Aorta (tissue), 5 donors: ENCODE measurements around the gene SMAD3. TPM values are rescaled to one million over a fixed set of nuclear protein-coding genes. Genes with fewer than 3 reads are reported as not detected.
A peak's percentile ranks its signal among the peaks of the same experiment; 100 is the strongest.

Source experiments
- ATAC-seq: fragments of 200-7000 bp; cut with Tn5 transposase; one replicate; pipeline ENCODE4 v1.9.1; 2022; ENCODE audit warnings: moderate library complexity; ENCODE audit not compliant: low FRiP score
- DNase-seq, 2 donors: peaks; one replicate each; pipeline ENCODE4 v3.0.0-alpha.2; 2020
- H3K27ac ChIP-seq, 2 donors: one replicate each; pipeline ENCODE4 v1.5.1; 2013; ENCODE audit warnings: low read length in 2 of 2, mild to moderate bottlenecking in 2 of 2, moderate library complexity in 2 of 2, control low read depth in 1 of 2, inconsistent platforms in 1 of 2, low read depth in 1 of 2
- H3K27me3 ChIP-seq, 2 donors: one replicate each; pipeline ENCODE4 v1.6.1; 2013; ENCODE audit warnings: control low read depth in 1 of 2, low read length in 1 of 2, mild to moderate bottlenecking in 1 of 2, moderate library complexity in 1 of 2; ENCODE audit not compliant: insufficient read depth in 2 of 2, control insufficient read depth in 1 of 2
- H3K36me3 ChIP-seq, 2 donors: one replicate each; pipeline ENCODE4 v1.6.1; 2013; ENCODE audit warnings: control low read depth in 1 of 2, low read length in 1 of 2, mild to moderate bottlenecking in 1 of 2; ENCODE audit not compliant: insufficient read depth in 2 of 2, control insufficient read depth in 1 of 2
- H3K4me1 ChIP-seq, 2 donors: one replicate each; pipeline ENCODE4 v1.6.1; 2013; ENCODE audit warnings: low read length in 2 of 2, control low read depth in 1 of 2, mild to moderate bottlenecking in 1 of 2, moderate library complexity in 1 of 2; ENCODE audit not compliant: insufficient read depth in 2 of 2, control insufficient read depth in 1 of 2
- H3K4me3 ChIP-seq, 2 donors: one replicate each; pipeline ENCODE4 v1.5.1; 2013; ENCODE audit warnings: low read length in 2 of 2, control low read depth in 1 of 2, mild to moderate bottlenecking in 1 of 2
- H3K9me3 ChIP-seq: one replicate; pipeline ENCODE4 v1.6.1; 2013; ENCODE audit warnings: mild to moderate bottlenecking, low read length; ENCODE audit not compliant: control insufficient read depth
- WGBS, 2 donors: extraction: QIAGEN DNeasy Blood & Tissue Kit; methylation state at CpG; one replicate each; pipeline ENCODE4 v1.1.7; 2013; 5-methylcytosine and 5-hydroxymethylcytosine counted together
- intact Hi-C, 2 donors: fragments of 100-400 bp; cut with DNase I; formaldehyde crosslinking; loops; one replicate each; pipeline versions ENCODE4 v1.14.2 to v1.15.0; 2022
- polyA plus RNA-seq, 2 donors: library from polyadenylated mRNA; stranded (reverse); fragments of 200-250 nt; gene quantifications; one replicate each; pipeline ENCODE4 v1.2.3, GENCODE V29; 2013
- total RNA-seq, 2 donors: library from RNA; stranded (reverse); fragmentation: NEBNext Ultra II Directional; extraction: Animal tissue kit (Norgen Biotek cat#: 25700); gene quantifications; one replicate each; pipeline ENCODE4 v1.2.1, GENCODE V29; 2021
- donor health status: healthy with polysubstance abuse.
- donor health status: Bipolar disorder and iron deficiency.
- donor health status: DM: no; HTN: no; CAD: no.
- donor health status: DM: no; HTN: no; CAD: no.
- donor health status: DM: yes; HTN: yes; CAD: no.

SMAD3 gene
- total and polyA plus RNA-seq, 4 donors, result 7.1 to 90.8 (median 55.0) TPM

GRCh38 chr15:67186226-67186649, 120.8 kb downstream of the SMAD3 start:
- peak overlapping the region in 1 of 2 donors; percentile 81 for H3K27ac ChIP-seq
- DNase-seq (peak in 1 of 2 donors; percentile 76), ATAC-seq (peak; percentile 2)
- no peaks in the 10 kb centered on the region for H3K9me3 ChIP-seq
- intact Hi-C loops, result loop anchor here in 1 of 2 donors (5.0 kb wide), 1 partner anchor 66 kb away; the partner anchor contains the start of genes AAGAB and IQCH
- no peaks in the 10 kb centered on the region for H3K4me1 ChIP-seq
- no peaks in the 10 kb centered on the region for H3K27me3 ChIP-seq
- no peak overlapping the region for H3K4me3 ChIP-seq
- 4 to 8% methylated on average over 6 of the region's 6 CpGs for WGBS, 2 donors
- H3K36me3 ChIP-seq, result peaks cover 0 to 1% of the 10 kb centered on the region in 2 donors

DNA sequence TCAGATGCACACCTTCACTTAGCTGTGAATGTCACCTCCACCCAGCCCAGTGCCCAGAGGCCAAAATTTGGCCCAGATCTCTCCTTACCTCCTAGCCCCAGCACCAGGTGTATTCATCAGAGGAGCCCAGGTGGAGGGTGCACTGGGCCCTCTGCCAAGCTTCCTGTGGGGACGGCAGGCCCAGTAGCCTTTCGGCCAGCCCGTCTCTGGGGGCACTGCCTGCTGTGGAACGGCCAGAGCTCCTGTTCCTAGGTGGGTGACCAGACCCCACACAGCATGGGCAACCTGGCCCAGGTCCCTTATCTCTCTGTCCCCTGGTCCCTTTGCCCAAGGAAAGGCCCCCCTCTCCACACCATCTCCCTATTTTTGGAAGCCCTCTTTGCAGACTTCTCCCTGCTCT, 121.3 kb downstream of the SMAD3 start:
- Histone ChIP-seq H3K4me1 (no peaks in the 10 kb centered on the region), H3K36me3 (peaks cover 0 to 1% of the 10 kb centered on the region in 2 donors), H3K9me3 (no peaks in the 10 kb centered on the region), H3K27ac (peak overlapping the region in 1 of 2 donors; percentile 15), H3K4me3 (no peak overlapping the region), H3K27me3 (no peaks in the 10 kb centered on the region)
- 8 to 26% methylated on average over 4 of the region's 4 CpGs for WGBS, 2 donors
- intact Hi-C loops, result loop anchor here in 1 of 2 donors (5.0 kb wide), 1 partner anchor 66 kb away; the partner anchor contains the start of genes AAGAB and IQCH
- DNase-seq, result no peak
- ATAC-seq, result no peak

GRCh38 chr15:67187351-67187854, 122.0 kb downstream of the SMAD3 start:
- peaks cover 0 to 1% of the 10 kb centered on the region in 2 donors for H3K36me3 ChIP-seq
- intact Hi-C loops, result loop anchor here in 1 of 2 donors (5.0 kb wide), 1 partner anchor 65 kb away; the partner anchor contains the start of genes AAGAB and IQCH
- peak overlapping the region in 1 of 2 donors; percentile 23 for H3K27ac ChIP-seq
- H3K4me3 ChIP-seq, result no peak overlapping the region
- no peak for DNase-seq
- no peaks in the 10 kb centered on the region for H3K9me3 ChIP-seq
- H3K4me1 ChIP-seq, result no peaks in the 10 kb centered on the region
- no peaks in the 10 kb centered on the region for H3K27me3 ChIP-seq
- 88 to 91% methylated on average over 12 of the region's 12 CpGs for WGBS, 2 donors
- ATAC-seq, result no peak

DNA sequence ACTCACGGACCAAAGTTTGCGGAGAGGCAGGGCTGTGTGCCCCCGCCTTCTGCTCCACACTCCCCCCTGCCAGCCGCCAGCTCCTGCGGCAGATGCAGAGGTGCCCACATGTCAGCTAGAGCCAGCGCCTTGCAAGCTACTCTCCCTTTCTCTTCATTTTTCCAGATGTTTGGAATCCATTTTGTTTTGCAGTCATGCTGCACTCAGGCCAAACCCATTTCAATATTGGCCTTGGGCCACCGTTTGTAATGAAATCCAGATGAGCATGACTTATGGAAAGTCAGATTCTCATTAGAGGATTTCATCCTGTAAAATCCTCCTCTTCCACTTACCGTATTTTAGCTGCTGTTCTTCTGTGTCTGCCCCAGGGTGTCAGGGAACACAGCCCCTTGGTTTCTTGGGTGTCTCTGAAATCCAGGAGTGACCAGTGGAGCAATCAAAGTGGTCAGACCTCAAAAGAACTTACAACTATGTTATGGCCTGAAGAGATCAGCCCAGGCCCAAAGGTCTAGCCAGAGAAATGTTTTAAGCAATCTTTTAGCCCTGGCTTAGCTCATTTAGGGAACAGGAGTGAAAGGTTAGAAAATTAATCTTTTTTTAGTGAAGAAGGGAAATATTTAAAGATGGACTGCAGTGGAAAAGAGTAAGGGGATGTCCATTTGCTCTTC, 123.3 kb downstream of the SMAD3 start:
- intact Hi-C loops, result loop anchor here in 1 of 2 donors (5.0 kb wide), 1 partner anchor 64 kb away; the partner anchor contains the start of genes AAGAB and IQCH
- DNase-seq (no peak), ATAC-seq (peak; percentile 20)
- Histone ChIP-seq H3K4me1 (no peaks in the 10 kb centered on the region), H3K27me3 (no peaks in the 10 kb centered on the region), H3K4me3 (no peak overlapping the region), H3K36me3 (peaks cover 0 to 1% of the 10 kb centered on the region in 2 donors), H3K27ac (peak overlapping the region; percentile 31 to 93), H3K9me3 (no peaks in the 10 kb centered on the region)
- 51 to 52% methylated on average over 8 of the region's 8 CpGs for WGBS, 2 donors

- intact Hi-C loops, result loop anchor here in 1 of 2 donors (5.0 kb wide), 1 partner anchor 63 kb away; the partner anchor contains the start of genes AAGAB and IQCH
- H3K4me1 ChIP-seq, result peaks cover under 1% of the 10 kb centered on the region in 2 donors
- peaks cover 0 to 1% of the 10 kb centered on the region in 2 donors for H3K36me3 ChIP-seq
- no peaks in the 10 kb centered on the region for H3K9me3 ChIP-seq
- H3K27me3 ChIP-seq, result no peaks in the 10 kb centered on the region
- H3K27ac ChIP-seq, result peak overlapping the region; percentile 31 to 93
- peak; percentile 93 to 95 for DNase-seq
- peak; percentile 80 for ATAC-seq
- H3K4me3 ChIP-seq, result no peak overlapping the region
- 25% methylated on average over 26 of the region's 26 CpGs for WGBS, 2 donors
These were observed 124.1 kb downstream of the SMAD3 start for GRCh38 chr15:67189326-67190051.

- H3K27ac ChIP-seq, result peak overlapping the region; percentile 88 to 93
- H3K4me3 ChIP-seq, result no peak overlapping the region
- H3K27me3 ChIP-seq, result no peaks in the 10 kb centered on the region
- 97% methylated on average over 2 of the region's 2 CpGs for WGBS, 2 donors
- H3K4me1 ChIP-seq, result peaks cover 3% of the 10 kb centered on the region in 2 donors
- H3K36me3 ChIP-seq, result peaks cover 0 to 1% of the 10 kb centered on the region in 2 donors
- DNase-seq (no peak), ATAC-seq (no peak)
- intact Hi-C loops, result no loop called here
- no peaks in the 10 kb centered on the region for H3K9me3 ChIP-seq
These were observed 124.9 kb downstream of the SMAD3 start for GRCh38 chr15:67190326-67190725.

DNA sequence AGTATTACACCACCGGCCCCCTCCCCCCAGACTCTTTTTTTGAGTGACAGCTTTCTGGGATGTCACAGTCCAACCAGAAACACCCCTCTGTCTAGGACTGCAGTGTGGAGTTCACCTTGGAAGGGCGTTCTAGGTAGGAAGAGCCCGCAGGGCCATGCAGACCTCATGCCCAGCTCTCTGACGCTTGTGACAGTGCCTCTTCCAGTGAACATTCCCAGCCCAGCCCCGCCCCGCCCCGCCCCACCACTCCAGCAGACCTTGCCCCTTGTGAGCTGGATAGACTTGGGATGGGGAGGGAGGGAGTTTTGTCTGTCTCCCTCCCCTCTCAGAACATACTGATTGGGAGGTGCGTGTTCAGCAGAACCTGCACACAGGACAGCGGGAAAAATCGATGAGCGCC, 125.4 kb downstream of the SMAD3 start:
- Histone ChIP-seq H3K36me3 (peaks cover 0 to 1% of the 10 kb centered on the region in 2 donors), H3K9me3 (no peaks in the 10 kb centered on the region), H3K4me1 (peaks cover 3% of the 10 kb centered on the region in 2 donors), H3K27ac (peak overlapping the region in 1 of 2 donors; percentile 93), H3K4me3 (no peak overlapping the region), H3K27me3 (no peaks in the 10 kb centered on the region)
- no peak for ATAC-seq
- no peak for DNase-seq
- 92 to 97% methylated on average over 11 of the region's 11 CpGs for WGBS, 2 donors
- intact Hi-C loops, result no loop called here

DNA sequence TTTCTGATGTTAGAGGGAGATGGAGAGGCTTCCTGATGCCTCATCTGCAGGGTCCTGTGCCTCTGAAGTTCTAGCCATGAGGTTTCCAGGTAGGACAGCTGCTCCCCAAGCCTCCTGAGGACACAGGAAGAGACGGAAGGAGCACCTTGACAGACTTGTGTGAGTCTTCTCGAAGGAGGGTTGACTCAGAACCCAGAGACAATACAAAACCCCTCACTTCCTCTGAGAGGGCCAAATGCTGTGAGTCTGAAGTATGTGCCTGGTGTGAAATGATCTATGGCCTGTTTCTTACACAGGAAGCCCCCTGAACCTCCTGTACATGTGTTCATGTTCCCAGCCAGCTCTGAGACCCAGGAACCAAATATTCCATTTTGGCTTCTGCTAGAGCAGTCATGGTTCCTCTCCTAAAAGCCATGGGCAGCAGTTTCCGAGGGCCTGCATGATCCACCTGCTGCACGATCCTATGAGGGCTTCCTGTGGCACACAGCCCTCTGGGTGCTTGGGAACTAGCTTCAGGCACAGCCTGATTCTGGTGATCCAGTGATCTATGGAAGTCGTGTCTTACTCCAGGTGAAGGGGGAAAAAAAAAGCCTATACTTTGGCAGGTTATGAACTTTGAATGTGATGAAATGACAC, 126.9 kb downstream of the SMAD3 start:
- Histone ChIP-seq H3K36me3 (peaks cover 0 to 1% of the 10 kb centered on the region in 2 donors), H3K4me3 (no peak overlapping the region), H3K4me1 (peaks cover 3% of the 10 kb centered on the region in 2 donors), H3K27me3 (no peaks in the 10 kb centered on the region), H3K9me3 (no peaks in the 10 kb centered on the region), H3K27ac (peak overlapping the region in 1 of 2 donors; percentile 35)
- no peak for DNase-seq
- 89 to 90% methylated on average over 5 of the region's 5 CpGs for WGBS, 2 donors
- no peak for ATAC-seq
- intact Hi-C loops, result no loop called here
